T-helper 2 cell treated with Interferon-gamma antibody and Interleukin-4, amounts not matched to agents 5 μg/mL and 100 μg/mL, for 36 hours (primary cell): ENCODE data around the gene ACSBG1.

Experiments used
- DNase-seq: peaks from one replicate; pipeline ENCODE4 v3.0.0; 2021; ENCODE audit warnings: low spot score
- H3K27ac Mint-ChIP-seq: one replicate; pipeline ENCODE4 v1.8.0; 2021; ENCODE audit warnings: mild to moderate bottlenecking, mixed read lengths
- H3K27me3 Mint-ChIP-seq: one replicate; pipeline ENCODE4 v1.8.0; 2021; ENCODE audit warnings: low read depth, mixed read lengths
- H3K36me3 Mint-ChIP-seq: one replicate; pipeline ENCODE4 v1.8.0; 2021; ENCODE audit warnings: low read depth, mixed read lengths
- H3K4me1 Mint-ChIP-seq: one replicate; pipeline ENCODE4 v1.8.0; 2021; ENCODE audit warnings: low read depth, mixed read lengths
- H3K4me3 Mint-ChIP-seq: one replicate; pipeline ENCODE4 v1.8.0; 2022; ENCODE audit warnings: mild to moderate bottlenecking, moderate library complexity, mixed read lengths
- H3K9me3 Mint-ChIP-seq: one replicate; pipeline ENCODE4 v1.8.0; 2021; ENCODE audit warnings: mixed read lengths

ACSBG1 gene

GRCh38 chr15:78234515-78235040 lies at the start of gene ACSBG1:
Gene ACSBG1, minus strand, starts transcription at chr15:78234565. Its CDS starts 64 bp downstream, at chr15:78234501.
- H3K9me3 Mint-ChIP-seq = no peaks in the 10 kb centered on the region
- peaks cover 10% of the 10 kb centered on the region for H3K4me1 Mint-ChIP-seq
- no peak within 1 kb of the TSS for H3K27ac Mint-ChIP-seq
- no peak for DNase-seq
- peak within 1 kb of the TSS; percentile 36 for H3K4me3 Mint-ChIP-seq
- H3K36me3 Mint-ChIP-seq = no peaks in the 10 kb centered on the region
- peaks cover 9% of the 10 kb centered on the region for H3K27me3 Mint-ChIP-seq

DNA sequence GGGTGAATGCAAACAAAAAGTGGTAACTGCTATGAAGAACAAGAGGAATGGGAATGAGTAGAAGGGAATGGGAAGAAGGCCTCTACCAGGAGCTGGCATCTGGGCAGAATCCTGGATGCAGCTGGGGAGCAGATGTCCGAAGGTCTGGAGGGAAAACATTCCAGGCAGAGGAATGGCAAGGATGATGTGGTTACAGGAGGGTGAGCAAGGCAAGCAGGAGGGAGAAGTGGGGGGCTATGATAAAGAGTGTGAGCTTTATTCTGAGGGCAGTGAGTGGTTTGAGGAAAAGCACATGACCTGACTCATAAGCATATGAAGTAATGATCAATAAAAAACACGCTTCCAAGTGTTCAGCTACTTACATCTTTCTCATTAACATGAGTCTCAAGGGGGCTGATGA lies 48.0 kb upstream of the ACSBG1 start:
- no peak overlapping the region for H3K4me3 Mint-ChIP-seq
- DNase-seq = no peak
- no peaks in the 10 kb centered on the region for H3K9me3 Mint-ChIP-seq
- H3K27ac Mint-ChIP-seq = no peak overlapping the region
- H3K4me1 Mint-ChIP-seq = no peaks in the 10 kb centered on the region
- peaks cover 41% of the 10 kb centered on the region for H3K36me3 Mint-ChIP-seq
- no peaks in the 10 kb centered on the region for H3K27me3 Mint-ChIP-seq

DNA sequence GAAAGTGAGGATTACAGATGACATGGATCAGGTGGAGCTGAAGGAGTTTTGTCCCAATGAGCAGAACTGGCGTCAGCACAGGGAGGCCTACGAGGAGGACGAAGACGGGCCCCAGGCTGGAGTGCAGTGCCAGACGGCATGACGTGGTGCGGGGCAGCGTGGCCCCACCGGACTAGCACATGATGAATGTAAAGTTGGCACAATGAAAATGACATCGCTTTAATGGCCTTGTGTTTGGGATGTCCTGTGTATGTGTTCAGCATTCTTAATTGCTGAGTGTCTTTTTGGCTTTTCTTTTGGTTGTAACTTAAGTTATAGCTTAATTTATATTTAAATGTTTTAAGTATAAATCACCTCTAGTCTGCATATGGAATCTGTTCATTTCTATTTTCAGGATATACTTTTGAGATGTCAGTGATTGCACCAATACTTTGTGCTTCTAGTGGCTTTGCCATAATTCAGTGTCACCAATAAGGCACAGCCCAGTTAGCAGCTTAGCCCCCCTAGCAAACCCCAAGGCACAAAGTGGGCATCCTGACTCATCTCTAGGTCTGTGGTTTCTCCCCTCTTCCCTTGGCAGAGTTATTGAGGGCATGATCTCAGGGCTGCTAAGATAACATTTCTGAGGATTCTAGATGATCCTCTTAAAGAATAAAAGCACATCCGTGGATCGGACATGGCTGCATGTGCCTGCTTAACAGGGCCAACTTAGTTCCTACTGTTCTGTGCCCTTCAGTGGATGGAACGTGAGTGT lies 46.1 kb upstream of the ACSBG1 start:
- H3K9me3 Mint-ChIP-seq = no peaks in the 10 kb centered on the region
- no peak overlapping the region for H3K27ac Mint-ChIP-seq
- H3K27me3 Mint-ChIP-seq = no peaks in the 10 kb centered on the region
- peaks cover 34% of the 10 kb centered on the region for H3K36me3 Mint-ChIP-seq
- no peak overlapping the region for H3K4me3 Mint-ChIP-seq
- H3K4me1 Mint-ChIP-seq = no peaks in the 10 kb centered on the region
- no peak for DNase-seq

- Mint-ChIP-seq H3K4me1 (no peaks in the 10 kb centered on the region), H3K9me3 (no peaks in the 10 kb centered on the region), H3K4me3 (no peak overlapping the region), H3K36me3 (peaks cover 46% of the 10 kb centered on the region), H3K27me3 (no peaks in the 10 kb centered on the region), H3K27ac (no peak overlapping the region)
- DNase-seq = no peak
Observed at GRCh38 chr15:78276064-78276943, 41.9 kb upstream of the ACSBG1 start.

GRCh38 chr15:78274994-78275393 lies 40.6 kb upstream of the ACSBG1 start:
- Mint-ChIP-seq H3K9me3 (no peaks in the 10 kb centered on the region), H3K4me3 (no peak overlapping the region), H3K27ac (no peak overlapping the region), H3K4me1 (no peaks in the 10 kb centered on the region), H3K36me3 (peaks cover 39% of the 10 kb centered on the region), H3K27me3 (no peaks in the 10 kb centered on the region)
- no peak for DNase-seq

GRCh38 chr15:78272776-78273175 lies 38.4 kb upstream of the ACSBG1 start:
- Mint-ChIP-seq H3K27ac (no peak overlapping the region), H3K4me1 (peaks cover 3% of the 10 kb centered on the region), H3K36me3 (peaks cover 27% of the 10 kb centered on the region), H3K4me3 (no peak overlapping the region), H3K27me3 (no peaks in the 10 kb centered on the region), H3K9me3 (no peaks in the 10 kb centered on the region)
- no peak for DNase-seq

- H3K9me3 Mint-ChIP-seq = no peaks in the 10 kb centered on the region
- H3K4me1 Mint-ChIP-seq = peaks cover 5% of the 10 kb centered on the region
- H3K4me3 Mint-ChIP-seq = no peak overlapping the region
- H3K27me3 Mint-ChIP-seq = no peaks in the 10 kb centered on the region
- DNase-seq = no peak
- H3K36me3 Mint-ChIP-seq = peaks cover 27% of the 10 kb centered on the region
- H3K27ac Mint-ChIP-seq = no peak overlapping the region
Observed at GRCh38 chr15:78272316-78272715, 38.0 kb upstream of the ACSBG1 start.

- Mint-ChIP-seq H3K4me1 (peaks cover 21% of the 10 kb centered on the region), H3K4me3 (peak overlapping the region; percentile 4), H3K27ac (no peak overlapping the region), H3K27me3 (no peaks in the 10 kb centered on the region), H3K36me3 (peaks cover 8% of the 10 kb centered on the region), H3K9me3 (no peaks in the 10 kb centered on the region)
- no peak for DNase-seq
Observed at GRCh38 chr15:78266806-78267205, 32.4 kb upstream of the ACSBG1 start.

DNA sequence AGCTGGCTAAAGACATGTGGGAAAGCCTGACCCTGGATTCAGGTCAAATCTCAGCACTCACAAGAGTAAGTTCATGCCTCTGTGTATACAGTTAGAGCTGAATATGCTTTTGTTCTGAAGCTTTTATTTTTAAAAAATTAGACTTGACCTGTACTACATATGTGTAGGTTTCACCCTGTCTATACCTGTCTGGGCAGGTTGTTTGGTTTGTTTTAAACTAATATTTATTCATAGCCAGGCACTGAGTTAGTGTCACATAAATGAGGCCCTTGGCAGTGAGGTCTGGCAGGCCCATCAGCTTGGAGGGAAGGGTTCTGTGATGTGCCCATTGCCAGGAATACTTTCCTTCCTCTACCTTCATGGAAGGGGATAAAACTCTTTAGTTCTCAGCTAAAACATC lies 31.9 kb upstream of the ACSBG1 start:
- no peak overlapping the region for H3K27ac Mint-ChIP-seq
- H3K9me3 Mint-ChIP-seq = no peaks in the 10 kb centered on the region
- peaks cover 4% of the 10 kb centered on the region for H3K36me3 Mint-ChIP-seq
- no peak for DNase-seq
- peaks cover 21% of the 10 kb centered on the region for H3K4me1 Mint-ChIP-seq
- peak overlapping the region; percentile 83 for H3K4me3 Mint-ChIP-seq
- no peaks in the 10 kb centered on the region for H3K27me3 Mint-ChIP-seq

GRCh38 chr15:78265752-78266224 lies 31.4 kb upstream of the ACSBG1 start:
- Mint-ChIP-seq H3K4me1 (peaks cover 21% of the 10 kb centered on the region), H3K27me3 (no peaks in the 10 kb centered on the region), H3K4me3 (peak overlapping the region; percentile 83), H3K27ac (peak overlapping the region; percentile 77), H3K36me3 (peaks cover 4% of the 10 kb centered on the region), H3K9me3 (no peaks in the 10 kb centered on the region)
- DNase-seq = no peak

DNA sequence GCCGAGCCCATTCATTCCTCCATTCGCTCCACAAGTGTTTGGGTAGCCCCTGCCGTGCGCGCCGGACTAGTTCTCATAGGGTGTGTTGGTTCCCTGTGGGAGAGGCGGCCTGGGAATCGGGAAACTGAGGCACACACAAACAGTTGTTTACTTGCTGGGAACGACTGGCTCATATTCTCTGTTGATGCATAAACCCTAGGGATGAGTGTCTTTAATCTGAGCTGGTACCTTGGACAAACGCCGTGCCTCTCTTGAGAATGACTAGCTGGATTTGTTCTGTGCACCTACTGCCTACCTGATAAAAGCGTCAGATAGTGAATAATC lies 30.7 kb upstream of the ACSBG1 start:
- Mint-ChIP-seq H3K27ac (peak overlapping the region; percentile 77), H3K27me3 (no peaks in the 10 kb centered on the region), H3K36me3 (peaks cover 1% of the 10 kb centered on the region), H3K4me1 (peaks cover 21% of the 10 kb centered on the region), H3K9me3 (no peaks in the 10 kb centered on the region), H3K4me3 (peak overlapping the region; percentile 83)
- DNase-seq = no peak

- Mint-ChIP-seq H3K9me3 (no peaks in the 10 kb centered on the region), H3K27me3 (no peaks in the 10 kb centered on the region), H3K4me1 (peaks cover 21% of the 10 kb centered on the region), H3K36me3 (peaks cover 1% of the 10 kb centered on the region), H3K4me3 (peak within 1 kb of the TSS; percentile 83), H3K27ac (peak within 1 kb of the TSS; percentile 88)
- peak; percentile 62 for DNase-seq
Observed at GRCh38 chr15:78264304-78265136, 30.2 kb upstream of the ACSBG1 start, which contains the start of gene DNAJA4. Gene DNAJA4, plus strand, starts transcription at chr15:78264562. Its CDS starts 202 bp downstream, at chr15:78264764.

DNA sequence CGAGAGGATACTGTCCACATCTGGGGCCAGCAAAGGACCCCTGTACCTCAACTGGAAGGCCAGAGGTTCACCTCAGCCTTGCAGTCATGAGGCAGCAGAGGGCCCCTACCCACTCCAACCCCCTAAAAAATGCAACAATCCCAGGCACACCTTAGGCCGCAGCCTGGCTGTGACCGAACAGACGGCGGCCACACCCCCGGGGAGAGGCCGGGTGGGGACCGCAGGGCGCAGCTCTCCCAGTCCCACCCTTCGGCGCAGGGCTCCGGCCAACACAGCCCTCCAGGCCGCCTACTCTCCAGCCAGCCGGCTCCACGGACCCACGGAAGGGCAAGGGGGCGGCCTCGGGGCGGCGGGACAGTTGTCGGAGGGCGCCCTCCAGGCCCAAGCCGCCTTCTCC lies 29.5 kb upstream of the ACSBG1 start:
- H3K27ac Mint-ChIP-seq = peak overlapping the region; percentile 71
- H3K36me3 Mint-ChIP-seq = peaks cover 1% of the 10 kb centered on the region
- no peaks in the 10 kb centered on the region for H3K9me3 Mint-ChIP-seq
- peak overlapping the region; percentile 60 for H3K4me3 Mint-ChIP-seq
- DNase-seq = no peak
- peaks cover 21% of the 10 kb centered on the region for H3K4me1 Mint-ChIP-seq
- H3K27me3 Mint-ChIP-seq = no peaks in the 10 kb centered on the region
